Lower leg skin (tissue), 3 donors: Measurements from ENCODE around the gene ROR2.

ENCODE experiments used
- POLR2A ChIP-seq, 2 donors: fragments of 450-650 bp; IDR thresholded peaks; one replicate each; pipeline ENCODE4 v1.6.1; 2016 to 2017; ENCODE audit warnings: antibody characterized with exemption in 2 of 2, mild to moderate bottlenecking in 1 of 2, moderate library complexity in 1 of 2
- TF ChIP-seq, protein P1 (sequence below), 3 donors: fragments of 450-650 bp; IDR thresholded peaks; one replicate each; pipeline ENCODE4 v1.5.1; 2016; ENCODE audit warnings: antibody characterized with exemption in 3 of 3, mild to moderate bottlenecking in 3 of 3, moderate library complexity in 2 of 3

DNA sequence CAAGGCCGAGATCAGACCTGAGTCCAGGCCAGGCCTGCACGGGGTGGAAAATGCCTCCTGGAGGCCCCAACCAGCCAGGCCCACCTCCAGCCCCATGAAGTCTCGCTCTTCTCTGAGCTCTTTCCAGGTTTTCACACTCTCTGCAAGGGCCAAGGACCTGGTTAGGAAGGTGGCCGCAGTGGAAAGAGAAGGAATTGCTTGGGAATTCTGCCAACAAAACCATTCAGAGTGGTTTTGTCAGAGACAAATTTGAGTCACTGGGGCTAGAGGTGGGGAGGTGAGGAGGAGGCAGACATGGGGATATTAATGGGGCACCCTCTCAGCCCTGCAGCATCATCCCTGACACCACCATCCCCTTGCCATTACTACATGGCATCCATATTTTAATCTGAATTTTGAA is 261.0 kb downstream of the ROR2 start:
- TF ChIP-seq, protein P1, sequence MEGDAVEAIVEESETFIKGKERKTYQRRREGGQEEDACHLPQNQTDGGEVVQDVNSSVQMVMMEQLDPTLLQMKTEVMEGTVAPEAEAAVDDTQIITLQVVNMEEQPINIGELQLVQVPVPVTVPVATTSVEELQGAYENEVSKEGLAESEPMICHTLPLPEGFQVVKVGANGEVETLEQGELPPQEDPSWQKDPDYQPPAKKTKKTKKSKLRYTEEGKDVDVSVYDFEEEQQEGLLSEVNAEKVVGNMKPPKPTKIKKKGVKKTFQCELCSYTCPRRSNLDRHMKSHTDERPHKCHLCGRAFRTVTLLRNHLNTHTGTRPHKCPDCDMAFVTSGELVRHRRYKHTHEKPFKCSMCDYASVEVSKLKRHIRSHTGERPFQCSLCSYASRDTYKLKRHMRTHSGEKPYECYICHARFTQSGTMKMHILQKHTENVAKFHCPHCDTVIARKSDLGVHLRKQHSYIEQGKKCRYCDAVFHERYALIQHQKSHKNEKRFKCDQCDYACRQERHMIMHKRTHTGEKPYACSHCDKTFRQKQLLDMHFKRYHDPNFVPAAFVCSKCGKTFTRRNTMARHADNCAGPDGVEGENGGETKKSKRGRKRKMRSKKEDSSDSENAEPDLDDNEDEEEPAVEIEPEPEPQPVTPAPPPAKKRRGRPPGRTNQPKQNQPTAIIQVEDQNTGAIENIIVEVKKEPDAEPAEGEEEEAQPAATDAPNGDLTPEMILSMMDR (IDR thresholded peaks at IDR 0.05) = no peak
- no peak for TF ChIP-seq POLR2A (IDR thresholded peaks at IDR 0.05)
